ENCODE measurements around the gene PDZD4. TPM values are rescaled to one million over a fixed set of nuclear protein-coding genes. Genes with fewer than 3 reads are reported as not detected.

Gene PDZD4
- total and polyA plus RNA-seq, 9 of the 15 experiments (the other 6 are each of a cell fraction or from before 2014, with no cell fraction given) = 0.05 to 0.38 (median 0.07) TPM; not detected in 5

DNA sequence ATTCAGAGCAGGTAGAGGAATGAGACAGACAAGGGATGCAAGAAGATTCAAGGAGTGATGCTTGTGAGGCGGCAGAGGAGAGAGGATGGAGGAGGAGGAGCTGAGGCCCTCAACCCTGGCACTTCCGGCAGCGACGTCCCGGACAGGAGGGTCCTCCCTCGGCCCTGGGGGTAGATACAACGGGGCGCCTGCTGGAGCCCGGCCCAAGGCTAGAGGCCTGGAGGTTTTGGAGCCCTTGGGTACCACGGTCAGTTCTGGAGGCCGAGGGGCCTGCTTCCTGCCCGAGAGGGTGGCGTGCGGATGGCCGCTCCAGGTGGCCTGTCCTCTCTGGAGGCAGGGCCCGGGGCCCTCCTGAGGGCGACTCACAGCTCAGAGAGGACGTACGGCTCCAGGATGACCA, 22.4 kb downstream of the PDZD4 start:
- H3K4me3 ChIP-seq = no peak overlapping the region
- no peak for ATAC-seq
- H4K20me1 ChIP-seq (replicated peaks; ENCODE audit: control insufficient read depth, insufficient read depth, low read length) = no peaks in the 10 kb centered on the region; the same call in 1 of the 2 replicates
- in situ Hi-C loops (cut with MboI) = no loop called here
- H3K9ac ChIP-seq (ENCODE audit: insufficient read depth in 1 of 2, low read depth in 2 of 2, low read length in 2 of 2) = no peak overlapping the region; a peak in 1 of 4 replicates
- H2AFZ ChIP-seq (ENCODE audit: low read depth, low read length) = no peak overlapping the region
- no peaks in the 10 kb centered on the region for H3K79me2 ChIP-seq (ENCODE audit: control insufficient read depth, insufficient read depth, low read length)
- peaks cover 13 to 37% of the 10 kb centered on the region in 2 experiments; a peak in 3 of 5 replicates for H3K27me3 ChIP-seq (ENCODE audit: control insufficient read depth in 2 of 2, insufficient read depth in 2 of 2, low read length in 2 of 2)
- no peak for FAIRE-seq
- no peak overlapping the region for H3K27ac ChIP-seq (ENCODE audit: extremely low read depth, low read depth, low read length)
- WGBS (ENCODE audit: insufficient coverage, low coverage, missing lambda C conversion rate) = 46% methylated on average over 12 of the region's 19 CpGs
- no peak overlapping the region for H3K4me2 ChIP-seq (ENCODE audit: insufficient read depth, low read length)
- intact Hi-C loops (cut with micrococcal nuclease) = no loop called here
- H3K36me3 ChIP-seq (ENCODE audit: control insufficient read depth, insufficient read depth, low read length) = no peaks in the 10 kb centered on the region
- no peak for DNase-seq (ENCODE audit: extremely low read depth in 1 of 4, low spot score in 3 of 4)
- BruUV-seq (replicated peaks) = no TSS peak
- no peaks in the 10 kb centered on the region for H3K9me3 ChIP-seq (replicated peaks; ENCODE audit: control insufficient read depth, insufficient read depth, low read depth, low read length)
- no peaks in the 10 kb centered on the region for H3K9me1 ChIP-seq (ENCODE audit: control insufficient read depth, insufficient read depth, low read length)
- ChIA-PET CTCF (ENCODE audit: low intra/inter-chr PET ratio) (no interaction called here), POLR2A (interaction anchor here (0.6 to 1.1 kb wide), 2 partner anchors 8 to 14 kb away, joined by 3 to 4 read pairs; partner anchors contain the start of genes IDH3G and SSR4)
- peaks cover 0 to 36% of the 10 kb centered on the region in 2 experiments; a peak in 2 of 5 replicates for H3K4me1 ChIP-seq (replicated peaks in 1 of 2; ENCODE audit: control insufficient read depth in 2 of 2, insufficient read depth in 2 of 2, low read length in 2 of 2)
- TF ChIP-seq MEF2A (IDR thresholded peaks at IDR 0.05; ENCODE audit: control insufficient read depth, low read depth, low read length) = no peak
- TF ChIP-seq, protein P1, sequence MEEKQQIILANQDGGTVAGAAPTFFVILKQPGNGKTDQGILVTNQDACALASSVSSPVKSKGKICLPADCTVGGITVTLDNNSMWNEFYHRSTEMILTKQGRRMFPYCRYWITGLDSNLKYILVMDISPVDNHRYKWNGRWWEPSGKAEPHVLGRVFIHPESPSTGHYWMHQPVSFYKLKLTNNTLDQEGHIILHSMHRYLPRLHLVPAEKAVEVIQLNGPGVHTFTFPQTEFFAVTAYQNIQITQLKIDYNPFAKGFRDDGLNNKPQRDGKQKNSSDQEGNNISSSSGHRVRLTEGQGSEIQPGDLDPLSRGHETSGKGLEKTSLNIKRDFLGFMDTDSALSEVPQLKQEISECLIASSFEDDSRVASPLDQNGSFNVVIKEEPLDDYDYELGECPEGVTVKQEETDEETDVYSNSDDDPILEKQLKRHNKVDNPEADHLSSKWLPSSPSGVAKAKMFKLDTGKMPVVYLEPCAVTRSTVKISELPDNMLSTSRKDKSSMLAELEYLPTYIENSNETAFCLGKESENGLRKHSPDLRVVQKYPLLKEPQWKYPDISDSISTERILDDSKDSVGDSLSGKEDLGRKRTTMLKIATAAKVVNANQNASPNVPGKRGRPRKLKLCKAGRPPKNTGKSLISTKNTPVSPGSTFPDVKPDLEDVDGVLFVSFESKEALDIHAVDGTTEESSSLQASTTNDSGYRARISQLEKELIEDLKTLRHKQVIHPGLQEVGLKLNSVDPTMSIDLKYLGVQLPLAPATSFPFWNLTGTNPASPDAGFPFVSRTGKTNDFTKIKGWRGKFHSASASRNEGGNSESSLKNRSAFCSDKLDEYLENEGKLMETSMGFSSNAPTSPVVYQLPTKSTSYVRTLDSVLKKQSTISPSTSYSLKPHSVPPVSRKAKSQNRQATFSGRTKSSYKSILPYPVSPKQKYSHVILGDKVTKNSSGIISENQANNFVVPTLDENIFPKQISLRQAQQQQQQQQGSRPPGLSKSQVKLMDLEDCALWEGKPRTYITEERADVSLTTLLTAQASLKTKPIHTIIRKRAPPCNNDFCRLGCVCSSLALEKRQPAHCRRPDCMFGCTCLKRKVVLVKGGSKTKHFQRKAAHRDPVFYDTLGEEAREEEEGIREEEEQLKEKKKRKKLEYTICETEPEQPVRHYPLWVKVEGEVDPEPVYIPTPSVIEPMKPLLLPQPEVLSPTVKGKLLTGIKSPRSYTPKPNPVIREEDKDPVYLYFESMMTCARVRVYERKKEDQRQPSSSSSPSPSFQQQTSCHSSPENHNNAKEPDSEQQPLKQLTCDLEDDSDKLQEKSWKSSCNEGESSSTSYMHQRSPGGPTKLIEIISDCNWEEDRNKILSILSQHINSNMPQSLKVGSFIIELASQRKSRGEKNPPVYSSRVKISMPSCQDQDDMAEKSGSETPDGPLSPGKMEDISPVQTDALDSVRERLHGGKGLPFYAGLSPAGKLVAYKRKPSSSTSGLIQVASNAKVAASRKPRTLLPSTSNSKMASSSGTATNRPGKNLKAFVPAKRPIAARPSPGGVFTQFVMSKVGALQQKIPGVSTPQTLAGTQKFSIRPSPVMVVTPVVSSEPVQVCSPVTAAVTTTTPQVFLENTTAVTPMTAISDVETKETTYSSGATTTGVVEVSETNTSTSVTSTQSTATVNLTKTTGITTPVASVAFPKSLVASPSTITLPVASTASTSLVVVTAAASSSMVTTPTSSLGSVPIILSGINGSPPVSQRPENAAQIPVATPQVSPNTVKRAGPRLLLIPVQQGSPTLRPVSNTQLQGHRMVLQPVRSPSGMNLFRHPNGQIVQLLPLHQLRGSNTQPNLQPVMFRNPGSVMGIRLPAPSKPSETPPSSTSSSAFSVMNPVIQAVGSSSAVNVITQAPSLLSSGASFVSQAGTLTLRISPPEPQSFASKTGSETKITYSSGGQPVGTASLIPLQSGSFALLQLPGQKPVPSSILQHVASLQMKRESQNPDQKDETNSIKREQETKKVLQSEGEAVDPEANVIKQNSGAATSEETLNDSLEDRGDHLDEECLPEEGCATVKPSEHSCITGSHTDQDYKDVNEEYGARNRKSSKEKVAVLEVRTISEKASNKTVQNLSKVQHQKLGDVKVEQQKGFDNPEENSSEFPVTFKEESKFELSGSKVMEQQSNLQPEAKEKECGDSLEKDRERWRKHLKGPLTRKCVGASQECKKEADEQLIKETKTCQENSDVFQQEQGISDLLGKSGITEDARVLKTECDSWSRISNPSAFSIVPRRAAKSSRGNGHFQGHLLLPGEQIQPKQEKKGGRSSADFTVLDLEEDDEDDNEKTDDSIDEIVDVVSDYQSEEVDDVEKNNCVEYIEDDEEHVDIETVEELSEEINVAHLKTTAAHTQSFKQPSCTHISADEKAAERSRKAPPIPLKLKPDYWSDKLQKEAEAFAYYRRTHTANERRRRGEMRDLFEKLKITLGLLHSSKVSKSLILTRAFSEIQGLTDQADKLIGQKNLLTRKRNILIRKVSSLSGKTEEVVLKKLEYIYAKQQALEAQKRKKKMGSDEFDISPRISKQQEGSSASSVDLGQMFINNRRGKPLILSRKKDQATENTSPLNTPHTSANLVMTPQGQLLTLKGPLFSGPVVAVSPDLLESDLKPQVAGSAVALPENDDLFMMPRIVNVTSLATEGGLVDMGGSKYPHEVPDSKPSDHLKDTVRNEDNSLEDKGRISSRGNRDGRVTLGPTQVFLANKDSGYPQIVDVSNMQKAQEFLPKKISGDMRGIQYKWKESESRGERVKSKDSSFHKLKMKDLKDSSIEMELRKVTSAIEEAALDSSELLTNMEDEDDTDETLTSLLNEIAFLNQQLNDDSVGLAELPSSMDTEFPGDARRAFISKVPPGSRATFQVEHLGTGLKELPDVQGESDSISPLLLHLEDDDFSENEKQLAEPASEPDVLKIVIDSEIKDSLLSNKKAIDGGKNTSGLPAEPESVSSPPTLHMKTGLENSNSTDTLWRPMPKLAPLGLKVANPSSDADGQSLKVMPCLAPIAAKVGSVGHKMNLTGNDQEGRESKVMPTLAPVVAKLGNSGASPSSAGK (IDR thresholded peaks at IDR 0.05) = no peak
- no peak for TF ChIP-seq DIDO1 (tag; IDR thresholded peaks at IDR 0.05; ENCODE audit: low read depth)
- TF ChIP-seq POLR2H (tag; IDR thresholded peaks at IDR 0.05; ENCODE audit: low read depth) = no peak
- TF ChIP-seq ZNF586 (CRISPR knock-in tag; conservative IDR thresholded peaks at IDR 0.05) = no peak
- TF ChIP-seq ZNF384 (IDR thresholded peaks at IDR 0.05; ENCODE audit: low read depth, low read length) = no peak
- no peak for TF ChIP-seq PTRF (tag; IDR thresholded peaks at IDR 0.05)
- TF ChIP-seq BRF1 (IDR thresholded peaks at IDR 0.05; ENCODE audit: borderline replicate concordance, extremely low read depth, insufficient read length) = no peak
- TF ChIP-seq SETDB1 (IDR thresholded peaks at IDR 0.05; ENCODE audit: low read length) = no peak
- TF ChIP-seq HNRNPH1 (optimal IDR thresholded peaks at IDR 0.05; ENCODE audit: low read depth, low read length) = no peak
- no peak for TF ChIP-seq ZNF561 (CRISPR knock-in tag; conservative IDR thresholded peaks at IDR 0.05)
- TF ChIP-seq SAFB2 (IDR thresholded peaks at IDR 0.05; ENCODE audit: borderline replicate concordance, low read depth, low read length, severe bottlenecking) = no peak
- TF ChIP-seq TSC22D4 (tag; IDR thresholded peaks at IDR 0.05) = no peak

All from K562 (cell line).